ENCODE measurements around the gene LARGE1.

LARGE1 gene

GRCh38 chr22:33477120-33478111, 442.9 kb downstream of the LARGE1 start:
- DNase-seq (ENCODE audit: insufficient read length, low spot score): no peak
- no peak for FAIRE-seq
- no peak for TF ChIP-seq CTCF (IDR thresholded peaks at IDR 0.05; ENCODE audit: insufficient read depth, missing control alignments)

GRCh38 chr22:33476716-33477115, 443.6 kb downstream of the LARGE1 start:
- no peak for FAIRE-seq
- no peak for DNase-seq (ENCODE audit: insufficient read length, low spot score)
- no peak for TF ChIP-seq CTCF (IDR thresholded peaks at IDR 0.05; ENCODE audit: insufficient read depth, missing control alignments)

- FAIRE-seq: no peak
These were observed 444.1 kb downstream of the LARGE1 start for GRCh38 chr22:33476206-33476605.

GRCh38 chr22:33474587-33474986, 445.7 kb downstream of the LARGE1 start:
- DNase-seq (ENCODE audit: insufficient read length, low spot score) (no peak), FAIRE-seq (no peak)
- no peak for TF ChIP-seq CTCF (IDR thresholded peaks at IDR 0.05; ENCODE audit: insufficient read depth, missing control alignments)

More at GRCh38 chr22:33476206-33476605, 444.1 kb downstream of the LARGE1 start:
- no peak for TF ChIP-seq CTCF (IDR thresholded peaks at IDR 0.05; ENCODE audit: insufficient read depth, missing control alignments)
- DNase-seq (ENCODE audit: insufficient read length, low spot score): no peak

GRCh38 chr22:33472462-33473344, 447.6 kb downstream of the LARGE1 start:
- no peak for TF ChIP-seq CTCF (IDR thresholded peaks at IDR 0.05; ENCODE audit: insufficient read depth, missing control alignments)

GRCh38 chr22:33470456-33470855, 449.8 kb downstream of the LARGE1 start:
- DNase-seq (ENCODE audit: insufficient read length, low spot score) (no peak), FAIRE-seq (no peak)
- no peak for TF ChIP-seq CTCF (IDR thresholded peaks at IDR 0.05; ENCODE audit: insufficient read depth, missing control alignments)

More at GRCh38 chr22:33472462-33473344, 447.6 kb downstream of the LARGE1 start:
- no peak for FAIRE-seq
- no peak for DNase-seq (ENCODE audit: insufficient read length, low spot score)
